WTC11 (cell line): ENCODE data around the gene POLE3. TPM values are rescaled to one million over a fixed set of nuclear protein-coding genes. Genes with fewer than 3 reads are reported as not detected.

Experiments
- ATAC-seq: fragments of 200-7000 bp; cut with Tn5 transposase; 2 replicates; pipeline ENCODE4 v1.10.0; 2021; ENCODE audit warnings: mild to moderate bottlenecking, moderate library complexity
- CTCF ChIA-PET: fragments of 300-600 bp; sonication (Branson Sonifier 250); formaldehyde crosslinking; loops from one replicate; lab custom pipeline; 2021; ENCODE audit warnings: antibody characterized with exemption; lab: Charles Lee
- POLR2A ChIA-PET: fragments of 350-600 bp; sonication (Branson Sonifier 250); formaldehyde crosslinking; loops from one replicate; lab custom pipeline; 2021; ENCODE audit warnings: antibody characterized with exemption; lab: Charles Lee
- DNase-seq: peaks from one replicate; pipeline ENCODE4 v3.0.0; 2021; ENCODE audit warnings: low spot score
- H3K27ac Mint-ChIP-seq: 2 replicates; pipeline ENCODE4 v1.8.0; 2021; ENCODE audit warnings: mixed read lengths
- H3K27me3 Mint-ChIP-seq: 2 replicates; pipeline ENCODE4 v1.8.0; 2021; ENCODE audit warnings: low read depth, mild to moderate bottlenecking, moderate library complexity, mixed read lengths
- H3K36me3 Mint-ChIP-seq: 2 replicates; pipeline ENCODE4 v1.8.0; 2021; ENCODE audit warnings: mixed read lengths
- H3K4me1 Mint-ChIP-seq: 2 replicates; pipeline ENCODE4 v1.8.0; 2022; ENCODE audit warnings: mixed read lengths
- H3K4me3 Mint-ChIP-seq: 2 replicates; pipeline ENCODE4 v1.8.0; 2021; ENCODE audit warnings: mild to moderate bottlenecking, moderate library complexity, mixed read lengths
- H3K9me3 Mint-ChIP-seq: 2 replicates; pipeline ENCODE4 v1.8.0; 2021; ENCODE audit warnings: mixed read lengths
- FOXJ3 ChIP-seq: sonication (generic); formaldehyde crosslinking; IDR thresholded peaks from 2 replicates; pipeline ENCODE4 v1.9.0; 2021; ENCODE audit warnings: missing genetic modification reagents, mild to moderate bottlenecking, borderline replicate concordance
- HMGA2 ChIP-seq: fragments of 250-450 bp; sonication (Bioruptor Pico); IDR thresholded peaks from 2 replicates; pipeline ENCODE4 v1.4.0; 2021; ENCODE audit warnings: mild to moderate bottlenecking, moderate library complexity
- JUN ChIP-seq: sonication (generic); formaldehyde crosslinking; IDR thresholded peaks from 2 replicates; pipeline ENCODE4 v1.8.0; 2023; ENCODE audit warnings: mild to moderate bottlenecking, missing genetic modification reagents
- NFE2L1 ChIP-seq: sonication (generic); formaldehyde crosslinking; IDR thresholded peaks from 2 replicates; pipeline ENCODE4 v1.8.1; 2023; ENCODE audit warnings: missing genetic modification reagents
- NFYB ChIP-seq: sonication (generic); formaldehyde crosslinking; conservative IDR thresholded peaks from 2 replicates; pipeline ENCODE4 v1.8.0; 2022; ENCODE audit warnings: low read depth, missing genetic modification reagents
- NR2C2 ChIP-seq: sonication (generic); formaldehyde crosslinking; IDR thresholded peaks from 2 replicates; pipeline ENCODE4 v1.8.0; 2022; ENCODE audit warnings: mild to moderate bottlenecking, missing genetic modification reagents
- OVOL2 ChIP-seq: fragments of 250-450 bp; sonication (Bioruptor Pico); IDR thresholded peaks from 2 replicates; pipeline ENCODE4 v1.9.0; 2021; ENCODE audit warnings: mild to moderate bottlenecking, borderline replicate concordance
- RELA ChIP-seq: sonication (generic); formaldehyde crosslinking; IDR thresholded peaks from 2 replicates; pipeline ENCODE4 v1.8.1; 2022; ENCODE audit warnings: missing genetic modification reagents, mild to moderate bottlenecking, borderline replicate concordance
- SMAD3 ChIP-seq: sonication (generic); formaldehyde crosslinking; IDR thresholded peaks from 2 replicates; pipeline ENCODE4 v1.8.0; 2022; ENCODE audit warnings: missing genetic modification reagents, mild to moderate bottlenecking, borderline replicate concordance
- SP1 ChIP-seq: sonication (generic); formaldehyde crosslinking; conservative IDR thresholded peaks from 2 replicates; pipeline ENCODE4 v1.8.1; 2022; ENCODE audit warnings: missing genetic modification reagents
- TP53 ChIP-seq: sonication (generic); formaldehyde crosslinking; IDR thresholded peaks from 2 replicates; pipeline ENCODE4 v1.8.1; 2023; ENCODE audit warnings: mild to moderate bottlenecking, missing genetic modification reagents
- ZNF121 ChIP-seq: sonication (generic); formaldehyde crosslinking; IDR thresholded peaks from 2 replicates; pipeline ENCODE4 v1.8.0; 2023; ENCODE audit warnings: missing genetic modification reagents
- ZNF232 ChIP-seq: sonication (generic); formaldehyde crosslinking; IDR thresholded peaks from 2 replicates; pipeline ENCODE4 v1.8.0; 2022; ENCODE audit warnings: mild to moderate bottlenecking, missing genetic modification reagents
- ZNF263 ChIP-seq: sonication (generic); formaldehyde crosslinking; IDR thresholded peaks from 2 replicates; pipeline ENCODE4 v1.8.1; 2022; ENCODE audit warnings: low read depth, mild to moderate bottlenecking, moderate library complexity, missing genetic modification reagents
- ZNF416 ChIP-seq: fragments of 250-450 bp; sonication (Bioruptor Pico); IDR thresholded peaks from 2 replicates; pipeline ENCODE4 v1.9.0; 2021; ENCODE audit warnings: mild to moderate bottlenecking, inconsistent platforms
- total RNA-seq: library from RNA; stranded (reverse); gene quantifications from 3 replicates; pipeline ENCODE4 v1.2.3, GENCODE V29; 2021
- TF ChIP-seq, protein P1 (sequence below): sonication (generic); formaldehyde crosslinking; IDR thresholded peaks from 2 replicates; pipeline ENCODE4 v1.8.1; 2022; ENCODE audit warnings: missing genetic modification reagents, borderline replicate concordance
- TF ChIP-seq, protein P2 (sequence below): fragments of 250-450 bp; sonication (Bioruptor Pico); IDR thresholded peaks from 2 replicates; pipeline ENCODE4 v1.9.0; 2021; ENCODE audit warnings: mild to moderate bottlenecking, borderline replicate concordance
- TF ChIP-seq, protein P3 (sequence below): fragments of 250-450 bp; sonication (Bioruptor Pico); IDR thresholded peaks from 2 replicates; pipeline ENCODE4 v1.9.0; 2021; ENCODE audit warnings: moderate library complexity, mild to moderate bottlenecking, inconsistent platforms, borderline replicate concordance
- TF ChIP-seq, protein P4 (sequence below): sonication (generic); formaldehyde crosslinking; IDR thresholded peaks from 2 replicates; pipeline ENCODE4 v1.8.0; 2022; ENCODE audit warnings: mild to moderate bottlenecking, missing genetic modification reagents
- TF ChIP-seq, protein P5 (sequence below): sonication (generic); formaldehyde crosslinking; conservative IDR thresholded peaks from 2 replicates; pipeline ENCODE4 v1.8.1; 2022; ENCODE audit warnings: mild to moderate bottlenecking, missing genetic modification reagents
- TF ChIP-seq, protein P6 (sequence below): fragments of 250-450 bp; sonication (Bioruptor Pico); IDR thresholded peaks from 2 replicates; pipeline ENCODE4 v1.8.0; 2021; ENCODE audit warnings: mild to moderate bottlenecking
- TF ChIP-seq, protein P7 (sequence below): sonication (generic); formaldehyde crosslinking; IDR thresholded peaks from 2 replicates; pipeline ENCODE4 v1.8.1; 2022; ENCODE audit warnings: low read depth, mild to moderate bottlenecking, moderate library complexity, missing genetic modification reagents, borderline replicate concordance

The POLE3 gene
- total RNA-seq, 1 experiment from 2014 or later, result 43.6 TPM

DNA sequence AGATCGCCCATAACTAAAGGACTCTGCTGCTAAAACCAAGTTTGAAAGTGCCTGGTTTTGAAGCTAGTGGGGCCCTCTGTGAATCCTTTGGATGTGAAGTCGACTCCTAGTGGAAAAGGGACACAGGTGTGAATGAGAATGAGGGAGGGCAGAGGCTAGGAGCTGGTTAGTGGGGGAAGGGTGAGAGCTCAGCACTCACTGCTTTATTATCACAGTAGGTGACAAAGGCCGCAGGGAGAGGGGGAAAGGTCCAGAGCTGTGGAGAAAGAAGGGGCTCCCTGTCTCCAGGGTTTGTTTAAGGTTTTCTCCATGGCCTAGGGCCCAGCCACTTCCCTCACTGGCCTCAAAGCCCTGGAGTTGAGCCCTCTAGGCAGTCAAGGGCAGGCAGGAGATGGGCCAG is 37.2 kb downstream of the POLE3 start (continued):
- TF ChIP-seq, protein P1, sequence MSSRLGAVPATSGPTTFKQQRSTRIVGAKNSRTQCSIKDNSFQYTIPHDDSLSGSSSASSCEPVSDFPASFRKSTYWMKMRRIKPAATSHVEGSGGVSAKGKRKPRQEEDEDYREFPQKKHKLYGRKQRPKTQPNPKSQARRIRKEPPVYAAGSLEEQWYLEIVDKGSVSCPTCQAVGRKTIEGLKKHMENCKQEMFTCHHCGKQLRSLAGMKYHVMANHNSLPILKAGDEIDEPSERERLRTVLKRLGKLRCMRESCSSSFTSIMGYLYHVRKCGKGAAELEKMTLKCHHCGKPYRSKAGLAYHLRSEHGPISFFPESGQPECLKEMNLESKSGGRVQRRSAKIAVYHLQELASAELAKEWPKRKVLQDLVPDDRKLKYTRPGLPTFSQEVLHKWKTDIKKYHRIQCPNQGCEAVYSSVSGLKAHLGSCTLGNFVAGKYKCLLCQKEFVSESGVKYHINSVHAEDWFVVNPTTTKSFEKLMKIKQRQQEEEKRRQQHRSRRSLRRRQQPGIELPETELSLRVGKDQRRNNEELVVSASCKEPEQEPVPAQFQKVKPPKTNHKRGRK (CRISPR knock-in tag), result no peak
- TF ChIP-seq, protein P2, sequence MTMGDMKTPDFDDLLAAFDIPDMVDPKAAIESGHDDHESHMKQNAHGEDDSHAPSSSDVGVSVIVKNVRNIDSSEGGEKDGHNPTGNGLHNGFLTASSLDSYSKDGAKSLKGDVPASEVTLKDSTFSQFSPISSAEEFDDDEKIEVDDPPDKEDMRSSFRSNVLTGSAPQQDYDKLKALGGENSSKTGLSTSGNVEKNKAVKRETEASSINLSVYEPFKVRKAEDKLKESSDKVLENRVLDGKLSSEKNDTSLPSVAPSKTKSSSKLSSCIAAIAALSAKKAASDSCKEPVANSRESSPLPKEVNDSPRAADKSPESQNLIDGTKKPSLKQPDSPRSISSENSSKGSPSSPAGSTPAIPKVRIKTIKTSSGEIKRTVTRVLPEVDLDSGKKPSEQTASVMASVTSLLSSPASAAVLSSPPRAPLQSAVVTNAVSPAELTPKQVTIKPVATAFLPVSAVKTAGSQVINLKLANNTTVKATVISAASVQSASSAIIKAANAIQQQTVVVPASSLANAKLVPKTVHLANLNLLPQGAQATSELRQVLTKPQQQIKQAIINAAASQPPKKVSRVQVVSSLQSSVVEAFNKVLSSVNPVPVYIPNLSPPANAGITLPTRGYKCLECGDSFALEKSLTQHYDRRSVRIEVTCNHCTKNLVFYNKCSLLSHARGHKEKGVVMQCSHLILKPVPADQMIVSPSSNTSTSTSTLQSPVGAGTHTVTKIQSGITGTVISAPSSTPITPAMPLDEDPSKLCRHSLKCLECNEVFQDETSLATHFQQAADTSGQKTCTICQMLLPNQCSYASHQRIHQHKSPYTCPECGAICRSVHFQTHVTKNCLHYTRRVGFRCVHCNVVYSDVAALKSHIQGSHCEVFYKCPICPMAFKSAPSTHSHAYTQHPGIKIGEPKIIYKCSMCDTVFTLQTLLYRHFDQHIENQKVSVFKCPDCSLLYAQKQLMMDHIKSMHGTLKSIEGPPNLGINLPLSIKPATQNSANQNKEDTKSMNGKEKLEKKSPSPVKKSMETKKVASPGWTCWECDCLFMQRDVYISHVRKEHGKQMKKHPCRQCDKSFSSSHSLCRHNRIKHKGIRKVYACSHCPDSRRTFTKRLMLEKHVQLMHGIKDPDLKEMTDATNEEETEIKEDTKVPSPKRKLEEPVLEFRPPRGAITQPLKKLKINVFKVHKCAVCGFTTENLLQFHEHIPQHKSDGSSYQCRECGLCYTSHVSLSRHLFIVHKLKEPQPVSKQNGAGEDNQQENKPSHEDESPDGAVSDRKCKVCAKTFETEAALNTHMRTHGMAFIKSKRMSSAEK (CRISPR knock-in tag), result no peak
- TF ChIP-seq HMGA2 (CRISPR knock-in tag), result no peak
- TF ChIP-seq OVOL2, result no peak

DNA sequence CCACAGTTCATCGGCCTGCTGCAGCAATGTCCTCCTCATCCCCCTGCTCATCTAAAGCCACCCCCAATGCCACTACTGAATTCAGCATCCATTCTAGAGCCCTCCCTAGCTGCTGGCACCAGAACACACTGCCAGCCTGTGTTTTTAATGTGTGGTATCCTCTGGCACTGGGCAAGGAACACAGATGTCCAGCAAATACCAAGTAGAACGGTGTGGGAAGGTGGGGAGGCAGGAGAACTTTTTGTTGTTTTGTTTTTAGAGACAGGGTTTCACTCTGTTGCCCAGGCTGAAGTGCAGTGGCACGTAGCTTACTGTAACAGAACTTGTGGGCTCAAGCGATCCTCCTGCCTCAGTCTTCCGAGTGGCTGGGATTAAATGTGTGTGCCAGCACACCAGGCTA is 38.4 kb downstream of the POLE3 start:
- TF ChIP-seq, protein P3, sequence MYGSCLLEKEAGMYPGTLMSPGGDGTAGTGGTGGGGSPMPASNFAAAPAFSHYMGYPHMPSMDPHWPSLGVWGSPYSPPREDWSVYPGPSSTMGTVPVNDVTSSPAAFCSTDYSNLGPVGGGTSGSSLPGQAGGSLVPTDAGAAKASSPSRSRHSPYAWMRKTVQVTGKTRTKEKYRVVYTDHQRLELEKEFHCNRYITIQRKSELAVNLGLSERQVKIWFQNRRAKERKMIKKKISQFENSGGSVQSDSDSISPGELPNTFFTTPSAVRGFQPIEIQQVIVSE (CRISPR knock-in tag), result no peak
- TF ChIP-seq FOXJ3 (CRISPR knock-in tag), result no peak
- TF ChIP-seq, protein P4, sequence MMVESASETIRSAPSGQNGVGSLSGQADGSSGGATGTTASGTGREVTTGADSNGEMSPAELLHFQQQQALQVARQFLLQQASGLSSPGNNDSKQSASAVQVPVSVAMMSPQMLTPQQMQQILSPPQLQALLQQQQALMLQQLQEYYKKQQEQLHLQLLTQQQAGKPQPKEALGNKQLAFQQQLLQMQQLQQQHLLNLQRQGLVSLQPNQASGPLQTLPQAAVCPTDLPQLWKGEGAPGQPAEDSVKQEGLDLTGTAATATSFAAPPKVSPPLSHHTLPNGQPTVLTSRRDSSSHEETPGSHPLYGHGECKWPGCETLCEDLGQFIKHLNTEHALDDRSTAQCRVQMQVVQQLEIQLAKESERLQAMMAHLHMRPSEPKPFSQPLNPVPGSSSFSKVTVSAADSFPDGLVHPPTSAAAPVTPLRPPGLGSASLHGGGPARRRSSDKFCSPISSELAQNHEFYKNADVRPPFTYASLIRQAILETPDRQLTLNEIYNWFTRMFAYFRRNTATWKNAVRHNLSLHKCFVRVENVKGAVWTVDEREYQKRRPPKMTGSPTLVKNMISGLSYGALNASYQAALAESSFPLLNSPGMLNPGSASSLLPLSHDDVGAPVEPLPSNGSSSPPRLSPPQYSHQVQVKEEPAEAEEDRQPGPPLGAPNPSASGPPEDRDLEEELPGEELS (CRISPR knock-in tag), result no peak
- no peak for TF ChIP-seq NR2C2 (CRISPR knock-in tag)
- no peak for TF ChIP-seq RELA (CRISPR knock-in tag)
- POLR2A ChIA-PET, result no interaction called here

DNA sequence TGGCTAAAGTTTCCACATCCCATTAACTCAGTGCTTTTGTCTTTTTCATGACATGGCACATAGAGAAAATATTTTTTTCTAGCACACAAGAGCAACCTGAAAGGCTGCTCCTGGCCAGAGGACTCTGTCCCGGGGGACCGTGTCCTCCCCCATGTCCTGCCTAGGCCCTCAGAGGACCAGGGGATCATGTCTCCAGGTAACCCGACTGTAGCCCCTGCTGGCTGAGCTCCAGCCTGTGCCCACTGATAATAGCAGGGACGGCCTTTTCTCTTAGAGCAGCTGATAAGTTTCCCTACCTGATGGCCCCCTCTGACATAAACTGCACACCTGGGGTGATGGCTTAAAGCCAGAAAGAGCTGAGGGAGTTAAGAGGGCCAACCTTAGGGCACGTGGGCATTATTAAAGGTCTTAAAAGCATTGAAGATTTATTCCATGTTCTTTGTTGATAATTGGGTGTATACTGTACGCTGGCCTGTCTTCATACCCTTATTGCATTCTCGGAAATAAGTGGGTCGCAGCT is 39.6 kb downstream of the POLE3 start:
- no peak overlapping the region for H3K4me3 Mint-ChIP-seq
- no peak overlapping the region for H3K27ac Mint-ChIP-seq
- peaks cover 4% of the 10 kb centered on the region for H3K4me1 Mint-ChIP-seq
- no peaks in the 10 kb centered on the region for H3K9me3 Mint-ChIP-seq
- ChIA-PET POLR2A (no interaction called here), CTCF (interaction anchor here (1.0 kb wide), 1 partner anchor 8 kb away, joined by 3 read pairs; no protein-coding TSS in a partner anchor)
- peak; percentile 26 for ATAC-seq
- no peak for DNase-seq
- no peaks in the 10 kb centered on the region for H3K27me3 Mint-ChIP-seq
- peaks cover 11% of the 10 kb centered on the region for H3K36me3 Mint-ChIP-seq
- TF ChIP-seq ZNF232 (CRISPR knock-in tag) (no peak), ZNF416 (CRISPR knock-in tag) (no peak), ZNF121 (CRISPR knock-in tag) (no peak), SP1 (CRISPR knock-in tag) (no peak), JUN (CRISPR knock-in tag) (no peak), NFYB (CRISPR knock-in tag) (no peak), NFE2L1 (CRISPR knock-in tag) (no peak), ZNF263 (no peak), TP53 (CRISPR knock-in tag) (no peak), SMAD3 (no peak)
- TF ChIP-seq, protein P5, sequence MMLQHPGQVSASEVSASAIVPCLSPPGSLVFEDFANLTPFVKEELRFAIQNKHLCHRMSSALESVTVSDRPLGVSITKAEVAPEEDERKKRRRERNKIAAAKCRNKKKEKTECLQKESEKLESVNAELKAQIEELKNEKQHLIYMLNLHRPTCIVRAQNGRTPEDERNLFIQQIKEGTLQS, result no peak
- TF ChIP-seq, protein P6, sequence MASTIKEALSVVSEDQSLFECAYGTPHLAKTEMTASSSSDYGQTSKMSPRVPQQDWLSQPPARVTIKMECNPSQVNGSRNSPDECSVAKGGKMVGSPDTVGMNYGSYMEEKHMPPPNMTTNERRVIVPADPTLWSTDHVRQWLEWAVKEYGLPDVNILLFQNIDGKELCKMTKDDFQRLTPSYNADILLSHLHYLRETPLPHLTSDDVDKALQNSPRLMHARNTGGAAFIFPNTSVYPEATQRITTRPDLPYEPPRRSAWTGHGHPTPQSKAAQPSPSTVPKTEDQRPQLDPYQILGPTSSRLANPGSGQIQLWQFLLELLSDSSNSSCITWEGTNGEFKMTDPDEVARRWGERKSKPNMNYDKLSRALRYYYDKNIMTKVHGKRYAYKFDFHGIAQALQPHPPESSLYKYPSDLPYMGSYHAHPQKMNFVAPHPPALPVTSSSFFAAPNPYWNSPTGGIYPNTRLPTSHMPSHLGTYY (CRISPR knock-in tag), result no peak
- TF ChIP-seq, protein P7, sequence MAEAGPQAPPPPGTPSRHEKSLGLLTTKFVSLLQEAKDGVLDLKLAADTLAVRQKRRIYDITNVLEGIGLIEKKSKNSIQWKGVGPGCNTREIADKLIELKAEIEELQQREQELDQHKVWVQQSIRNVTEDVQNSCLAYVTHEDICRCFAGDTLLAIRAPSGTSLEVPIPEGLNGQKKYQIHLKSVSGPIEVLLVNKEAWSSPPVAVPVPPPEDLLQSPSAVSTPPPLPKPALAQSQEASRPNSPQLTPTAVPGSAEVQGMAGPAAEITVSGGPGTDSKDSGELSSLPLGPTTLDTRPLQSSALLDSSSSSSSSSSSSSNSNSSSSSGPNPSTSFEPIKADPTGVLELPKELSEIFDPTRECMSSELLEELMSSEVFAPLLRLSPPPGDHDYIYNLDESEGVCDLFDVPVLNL (CRISPR knock-in tag), result no peak

More for the DNA sequence above, 38.4 kb downstream of the POLE3 start:
- Mint-ChIP-seq H3K36me3 (peaks cover 11% of the 10 kb centered on the region), H3K4me1 (peaks cover 4% of the 10 kb centered on the region), H3K27me3 (no peaks in the 10 kb centered on the region), H3K27ac (no peak overlapping the region), H3K4me3 (no peak overlapping the region), H3K9me3 (no peaks in the 10 kb centered on the region)
- DNase-seq (no peak), ATAC-seq (no peak)
- CTCF ChIA-PET, result no interaction called here
